ENCODE results near the gene AGBL4. TPM values are rescaled to one million over a fixed set of nuclear protein-coding genes. Genes with fewer than 3 reads are reported as not detected.

The AGBL4 gene
- total and polyA plus RNA-seq, 9 of the 15 experiments (the other 6 are each of a cell fraction or from before 2014, with no cell fraction given): 0.11 TPM; not detected in 7

- no peaks in the 10 kb centered on the region for H3K27me3 ChIP-seq (ENCODE audit: control insufficient read depth in 2 of 2, insufficient read depth in 2 of 2, low read length in 2 of 2)
- in situ Hi-C loops (cut with MboI): loop anchor here (10.0 kb wide), 1 partner anchor 1674 kb away; no protein-coding TSS in a partner anchor
These were observed 1353.3 kb downstream of the AGBL4 start for GRCh38 chr1:48670234-48671020.

More at GRCh38 chr1:48670234-48671020, 1353.3 kb downstream of the AGBL4 start:
- ATAC-seq (no peak), FAIRE-seq (no peak), DNase-seq (ENCODE audit: extremely low read depth in 1 of 4, low spot score in 3 of 4) (no peak)
- Histone ChIP-seq H3K4me1 (replicated peaks in 1 of 2; ENCODE audit: control insufficient read depth in 2 of 2, insufficient read depth in 2 of 2, low read length in 2 of 2) (no peaks in the 10 kb centered on the region), H4K20me1 (replicated peaks; ENCODE audit: control insufficient read depth, insufficient read depth, low read length) (no peaks in the 10 kb centered on the region), H3K4me3 (no peak overlapping the region), H3K9me3 (replicated peaks; ENCODE audit: control insufficient read depth, insufficient read depth, low read depth, low read length) (no peaks in the 10 kb centered on the region), H2AFZ (ENCODE audit: low read depth, low read length) (no peak overlapping the region), H3K79me2 (ENCODE audit: control insufficient read depth, insufficient read depth, low read length) (no peaks in the 10 kb centered on the region), H3K4me2 (ENCODE audit: insufficient read depth, low read length) (no peak overlapping the region), H3K36me3 (ENCODE audit: control insufficient read depth, insufficient read depth, low read length) (no peaks in the 10 kb centered on the region), H3K27ac (ENCODE audit: extremely low read depth, low read depth, low read length) (no peak overlapping the region), H3K9me1 (ENCODE audit: control insufficient read depth, insufficient read depth, low read length) (no peaks in the 10 kb centered on the region), H3K9ac (ENCODE audit: insufficient read depth in 1 of 2, low read depth in 2 of 2, low read length in 2 of 2) (no peak overlapping the region)
- no peak for TF ChIP-seq ZNF444 (CRISPR knock-in tag; IDR thresholded peaks at IDR 0.05)
- no peak for TF ChIP-seq DMBX1 (CRISPR knock-in tag; IDR thresholded peaks at IDR 0.05; ENCODE audit: borderline replicate concordance)
- no peak for TF ChIP-seq ZNF175 (CRISPR knock-in tag; IDR thresholded peaks at IDR 0.05; ENCODE audit: low read depth)
- no peak for TF ChIP-seq CEBPZ (IDR thresholded peaks at IDR 0.05; ENCODE audit: borderline replicate concordance, low read depth, low read length)
- TF ChIP-seq SREBF1 (IDR thresholded peaks at IDR 0.05; ENCODE audit: borderline replicate concordance, low read depth, low read length): no peak
- TF ChIP-seq POLR3G (IDR thresholded peaks at IDR 0.05; ENCODE audit: extremely low read depth, insufficient read length, insufficient replicate concordance): no peak
- no peak for TF ChIP-seq ZBTB8A (IDR thresholded peaks at IDR 0.05; ENCODE audit: partially characterized antibody)
- TF ChIP-seq CREB1 (IDR thresholded peaks at IDR 0.05): no peak
- no peak for TF ChIP-seq CREB1 (CRISPR knock-in tag; IDR thresholded peaks at IDR 0.05)
- TF ChIP-seq GATAD2A (IDR thresholded peaks at IDR 0.05): no peak
- TF ChIP-seq ZNF77 (CRISPR knock-in tag; IDR thresholded peaks at IDR 0.05): no peak
- no peak for TF ChIP-seq ZFP1 (CRISPR knock-in tag; IDR thresholded peaks at IDR 0.05)
- TF ChIP-seq PTBP1 (IDR thresholded peaks at IDR 0.05; ENCODE audit: low read depth, low read length): no peak
- no peak for TF ChIP-seq BRF1 (IDR thresholded peaks at IDR 0.05; ENCODE audit: borderline replicate concordance, extremely low read depth, insufficient read length)
- TF ChIP-seq BRD4 (IDR thresholded peaks at IDR 0.05): no peak
- no peak for TF ChIP-seq PKNOX1 (IDR thresholded peaks at IDR 0.05)
- 2% methylated on average over 5 of the region's 5 CpGs for WGBS (ENCODE audit: insufficient coverage, low coverage, missing lambda C conversion rate)
- CTCF ChIA-PET (ENCODE audit: low intra/inter-chr PET ratio): no interaction called here
- no TSS peak for BruUV-seq (replicated peaks)
- intact Hi-C loops (cut with micrococcal nuclease): no loop called here
- POLR2A ChIA-PET: interaction anchor here (0.7 kb wide), 1 partner anchor 569 kb away, joined by 3 read pairs; no protein-coding TSS in a partner anchor
